CD4-positive, alpha-beta memory T cell (primary cell): Measurements from ENCODE around the gene ZMPSTE24. TPM values are rescaled to one million over a fixed set of nuclear protein-coding genes. Genes with fewer than 3 reads are reported as not detected.

ENCODE experiments used
- CTCF ChIA-PET: fragments of 350-600 bp; sonication (Branson Sonifier 250); formaldehyde crosslinking; loops from one replicate; lab custom pipeline; 2021; ENCODE audit warnings: inconsistent platforms; ENCODE audit not compliant: partially characterized antibody; lab: Charles Lee
- POLR2A ChIA-PET: fragments of 350-600 bp; sonication (Branson Sonifier 250); formaldehyde crosslinking; loops from one replicate; lab custom pipeline; 2021; ENCODE audit not compliant: partially characterized antibody; lab: Charles Lee
- DNase-seq, 5 donors: peaks; one replicate each; pipeline versions ENCODE4 v3.0.0 to v3.0.0-alpha.2; 2020 to 2022; ENCODE audit warnings: mixed read lengths in 1 of 5
- H3K27ac ChIP-seq: one replicate; pipeline ENCODE4 v1.7.0; 2013; ENCODE audit warnings: low read depth, low read length
- H3K27me3 ChIP-seq: 2 replicates; pipeline ENCODE4 v1.7.0; 2013; ENCODE audit warnings: mild to moderate bottlenecking, low read length, moderate library complexity; ENCODE audit not compliant: insufficient read depth
- H3K36me3 ChIP-seq: 2 replicates; pipeline ENCODE4 v1.7.0; 2013; ENCODE audit warnings: mild to moderate bottlenecking, low read length, moderate library complexity; ENCODE audit not compliant: insufficient read depth
- H3K4me1 ChIP-seq: 2 replicates; pipeline ENCODE4 v1.7.0; 2013; ENCODE audit warnings: mild to moderate bottlenecking, low read length, moderate library complexity; ENCODE audit not compliant: insufficient read depth
- H3K4me3 ChIP-seq, 2 donors: one replicate each; pipeline ENCODE4 v1.7.0; 2013; ENCODE audit warnings: low read length in 2 of 2, mild to moderate bottlenecking in 1 of 2
- H3K9me3 ChIP-seq, 2 donors: one replicate each; pipeline ENCODE4 v1.7.0; 2013; ENCODE audit warnings: low read length in 2 of 2, control low read depth in 1 of 2; ENCODE audit not compliant: control insufficient read depth in 1 of 2
- H3K27ac Mint-ChIP-seq, 7 donors: one replicate each; pipeline ENCODE4 v1.8.0; 2020 to 2021; ENCODE audit warnings: mixed read lengths in 7 of 7, mild to moderate bottlenecking in 6 of 7, inconsistent platforms in 3 of 7, moderate library complexity in 3 of 7
- H3K27me3 Mint-ChIP-seq, 2 donors: one replicate each; pipeline ENCODE4 v1.8.0; 2020 to 2021; ENCODE audit warnings: mixed read lengths in 2 of 2
- H3K36me3 Mint-ChIP-seq, 2 donors: one replicate each; pipeline ENCODE4 v1.8.0; 2020 to 2021; ENCODE audit warnings: mixed read lengths in 2 of 2, inconsistent platforms in 1 of 2, mild to moderate bottlenecking in 1 of 2
- H3K4me1 Mint-ChIP-seq, 4 donors: one replicate each; pipeline ENCODE4 v1.8.0; 2020 to 2021; ENCODE audit warnings: mixed read lengths in 4 of 4, mild to moderate bottlenecking in 1 of 4
- H3K4me3 Mint-ChIP-seq, 8 donors: one replicate each; pipeline ENCODE4 v1.8.0; 2020 to 2021; ENCODE audit warnings: mixed read lengths in 8 of 8, mild to moderate bottlenecking in 7 of 8, moderate library complexity in 6 of 8, inconsistent platforms in 3 of 8
- H3K9me3 Mint-ChIP-seq, 8 donors: one replicate each; pipeline ENCODE4 v1.8.0; 2020 to 2021; ENCODE audit warnings: mixed read lengths in 8 of 8, mild to moderate bottlenecking in 5 of 8, inconsistent platforms in 3 of 8, moderate library complexity in 1 of 8
- intact Hi-C: fragments of 100-400 bp; cut with micrococcal nuclease; formaldehyde crosslinking; loops from one replicate; pipeline ENCODE4 v1.15.1; 2023
- polyA plus RNA-seq, 2 donors: library from polyadenylated mRNA; unstranded; fragments of 300-500 nt; fragmentation: Illumina TruSeq; gene quantifications; one replicate each; pipeline ENCODE4 v1.2.3, GENCODE V29; 2021
- total RNA-seq, 2 experiments: library from RNA; stranded (reverse); gene quantifications; one replicate each; pipeline ENCODE4 v1.2.3, GENCODE V29; 2021

The ZMPSTE24 gene
- total and polyA plus RNA-seq, 4 experiments from 2014 or later, result 19.7 to 44.1 (median 24.0) TPM

- Mint-ChIP-seq H3K4me3 (no peak overlapping the region), H3K27me3 (no peaks in the 10 kb centered on the region), H3K36me3 (peaks cover 30 to 61% of the 10 kb centered on the region in 2 donors), H3K27ac (no peak overlapping the region), H3K4me1 (peaks cover 2 to 19% (median 5%) of the 10 kb centered on the region in 4 donors), H3K9me3 (no peaks in the 10 kb centered on the region)
- ChIA-PET POLR2A (no interaction called here), CTCF (interaction anchor here (0.9 to 2.5 kb wide), 2 partner anchors 25 to 70 kb away, joined by 4 to 8 read pairs; no protein-coding TSS in a partner anchor)
- H3K4me3 ChIP-seq, result no peak overlapping the region
- peaks cover 6% of the 10 kb centered on the region for H3K4me1 ChIP-seq
- H3K27ac ChIP-seq, result no peak overlapping the region
- intact Hi-C loops, result no loop called here
- peaks cover 47% of the 10 kb centered on the region for H3K36me3 ChIP-seq
- H3K9me3 ChIP-seq, result no peaks in the 10 kb centered on the region
- no peaks in the 10 kb centered on the region for H3K27me3 ChIP-seq
- no peak for DNase-seq
These were observed 10.2 kb downstream of the ZMPSTE24 start for GRCh38 chr1:40268211-40268610.

- Histone ChIP-seq H3K27ac (no peak overlapping the region), H3K4me1 (no peaks in the 10 kb centered on the region), H3K9me3 (no peaks in the 10 kb centered on the region), H3K27me3 (no peaks in the 10 kb centered on the region), H3K36me3 (peaks cover 45% of the 10 kb centered on the region), H3K4me3 (no peak overlapping the region)
- POLR2A ChIA-PET, result no interaction called here
- no peaks in the 10 kb centered on the region for H3K27me3 Mint-ChIP-seq
- H3K36me3 Mint-ChIP-seq, result peaks cover 38 to 64% of the 10 kb centered on the region in 2 donors
- no peak for DNase-seq
- H3K4me3 Mint-ChIP-seq, result peak overlapping the region in 1 of 8 donors; percentile 41
- no peaks in the 10 kb centered on the region for H3K9me3 Mint-ChIP-seq
- peaks cover 0 to 9% (median 5%) of the 10 kb centered on the region in 4 donors for H3K4me1 Mint-ChIP-seq
- CTCF ChIA-PET, result interaction anchor here (1.2 kb wide), 1 partner anchor 69 kb away, joined by 3 read pairs; no protein-coding TSS in a partner anchor
- intact Hi-C loops, result no loop called here
- H3K27ac Mint-ChIP-seq, result peak overlapping the region in 2 of 7 donors; percentile 54 to 70
These were observed 12.3 kb downstream of the ZMPSTE24 start for GRCh38 chr1:40270152-40270834.

- Mint-ChIP-seq H3K27ac (peak overlapping the region in 3 of 7 donors; percentile 10 to 87 (median 77)), H3K36me3 (peaks cover 40 to 58% of the 10 kb centered on the region in 2 donors), H3K4me1 (peaks cover 0 to 9% (median 4%) of the 10 kb centered on the region in 4 donors), H3K27me3 (no peaks in the 10 kb centered on the region), H3K4me3 (no peak overlapping the region), H3K9me3 (no peaks in the 10 kb centered on the region)
- ChIA-PET CTCF (interaction anchor here (1.2 to 1.9 kb wide), 2 partner anchors 9 to 66 kb away, joined by 6 read pairs; no protein-coding TSS in a partner anchor), POLR2A (interaction anchor here (0.6 kb wide), 2 partner anchors 114 to 120 kb away, joined by 3 to 4 read pairs; no protein-coding TSS in a partner anchor)
- DNase-seq, result no peak
- Histone ChIP-seq H3K27ac (no peak overlapping the region), H3K4me3 (no peak overlapping the region), H3K36me3 (peaks cover 49% of the 10 kb centered on the region), H3K27me3 (no peaks in the 10 kb centered on the region), H3K4me1 (no peaks in the 10 kb centered on the region), H3K9me3 (no peaks in the 10 kb centered on the region)
- intact Hi-C loops, result no loop called here
These were observed 14.7 kb downstream of the ZMPSTE24 start for GRCh38 chr1:40272653-40273213.

DNA sequence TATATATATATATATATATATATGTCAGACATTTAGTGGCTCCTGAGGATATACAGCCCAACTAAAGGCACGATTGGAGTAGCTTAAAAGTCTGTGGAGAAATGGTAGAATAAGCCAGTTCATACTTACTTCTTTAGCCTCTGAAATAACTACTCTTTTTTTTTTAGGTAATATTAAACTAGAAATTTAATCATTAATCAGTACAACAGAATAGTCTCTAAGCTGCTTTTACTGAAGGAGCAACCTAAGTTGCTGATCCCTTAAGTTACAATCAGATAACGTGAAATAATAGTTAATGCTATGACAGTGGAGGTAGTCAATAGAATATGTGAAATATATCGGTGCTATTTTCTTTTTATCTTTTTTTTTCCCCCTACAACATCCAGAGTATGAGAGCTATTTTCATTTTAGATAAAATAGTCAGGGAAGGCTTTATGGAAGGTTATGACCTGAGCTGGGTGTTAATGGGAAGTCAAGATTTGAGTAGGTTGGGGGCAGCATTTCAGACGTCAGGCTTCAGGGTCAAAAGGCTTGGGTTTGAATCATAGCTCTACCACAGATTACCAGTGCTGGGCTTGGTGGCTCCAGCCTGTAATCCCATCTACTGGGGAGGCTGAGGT is 15.6 kb downstream of the ZMPSTE24 start:
- intact Hi-C loops, result no loop called here
- H3K9me3 Mint-ChIP-seq, result no peaks in the 10 kb centered on the region
- H3K27ac ChIP-seq, result no peak overlapping the region
- H3K9me3 ChIP-seq, result no peaks in the 10 kb centered on the region
- no peak overlapping the region for H3K4me3 Mint-ChIP-seq
- no peaks in the 10 kb centered on the region for H3K27me3 Mint-ChIP-seq
- H3K4me3 ChIP-seq, result no peak overlapping the region
- H3K27me3 ChIP-seq, result no peaks in the 10 kb centered on the region
- CTCF ChIA-PET, result interaction anchor here (1.3 to 1.9 kb wide), 3 partner anchors 11 to 130 kb away, joined by 3 to 7 read pairs (median 6); no protein-coding TSS in a partner anchor
- peaks cover 40% of the 10 kb centered on the region for H3K36me3 ChIP-seq
- no peaks in the 10 kb centered on the region for H3K4me1 ChIP-seq
- H3K4me1 Mint-ChIP-seq, result peaks cover 0 to 9% (median 4%) of the 10 kb centered on the region in 4 donors
- POLR2A ChIA-PET, result interaction anchor here (0.5 to 0.6 kb wide), 2 partner anchors 113 to 230 kb away, joined by 3 to 4 read pairs; no protein-coding TSS in a partner anchor
- H3K27ac Mint-ChIP-seq, result peak overlapping the region in 2 of 7 donors; percentile 13 to 32
- H3K36me3 Mint-ChIP-seq, result peaks cover 40 to 53% of the 10 kb centered on the region in 2 donors
- no peak for DNase-seq

GRCh38 chr1:40274331-40274730 is 16.3 kb downstream of the ZMPSTE24 start:
- DNase-seq, result no peak
- H3K27me3 ChIP-seq, result no peaks in the 10 kb centered on the region
- CTCF ChIA-PET, result interaction anchor here (1.3 to 1.9 kb wide), 3 partner anchors 12 to 130 kb away, joined by 3 to 7 read pairs (median 6); no protein-coding TSS in a partner anchor
- Mint-ChIP-seq H3K9me3 (no peaks in the 10 kb centered on the region), H3K27ac (peak overlapping the region in 3 of 7 donors; percentile 13 to 34 (median 25)), H3K4me3 (no peak overlapping the region), H3K36me3 (peaks cover 40 to 58% of the 10 kb centered on the region in 2 donors), H3K4me1 (peaks cover 0 to 9% (median 5%) of the 10 kb centered on the region in 4 donors), H3K27me3 (no peaks in the 10 kb centered on the region)
- no peak overlapping the region for H3K4me3 ChIP-seq
- POLR2A ChIA-PET, result no interaction called here
- no peaks in the 10 kb centered on the region for H3K4me1 ChIP-seq
- peaks cover 38% of the 10 kb centered on the region for H3K36me3 ChIP-seq
- no peaks in the 10 kb centered on the region for H3K9me3 ChIP-seq
- intact Hi-C loops, result no loop called here
- H3K27ac ChIP-seq, result no peak overlapping the region

- ChIA-PET CTCF (interaction anchor here (0.7 to 0.8 kb wide), 2 partner anchors 9 to 39 kb away, joined by 3 read pairs; no protein-coding TSS in a partner anchor), POLR2A (no interaction called here)
- H3K27me3 ChIP-seq, result no peaks in the 10 kb centered on the region
- Mint-ChIP-seq H3K9me3 (no peaks in the 10 kb centered on the region), H3K4me3 (no peak overlapping the region), H3K27ac (peak overlapping the region in 4 of 7 donors; percentile 2 to 57 (median 14)), H3K27me3 (no peaks in the 10 kb centered on the region), H3K4me1 (peaks cover 0 to 15% (median 8%) of the 10 kb centered on the region in 4 donors), H3K36me3 (peaks cover 36 to 53% of the 10 kb centered on the region in 2 donors)
- DNase-seq, result no peak
- intact Hi-C loops, result no loop called here
- no peak overlapping the region for H3K27ac ChIP-seq
- peaks cover 20% of the 10 kb centered on the region for H3K36me3 ChIP-seq
- H3K9me3 ChIP-seq, result no peaks in the 10 kb centered on the region
- H3K4me3 ChIP-seq, result no peak overlapping the region
- no peaks in the 10 kb centered on the region for H3K4me1 ChIP-seq
These were observed 18.1 kb downstream of the ZMPSTE24 start for GRCh38 chr1:40276122-40276521.
